Endothelial cell of umbilical vein (primary cell): ENCODE results near the gene LIPK. TPM values are rescaled to one million over a fixed set of nuclear protein-coding genes. Genes with fewer than 3 reads are reported as not detected.

ENCODE experiments used
- BruUV-seq: library from RNA; stranded (reverse); fragments of 400-500 nt; replicated peaks from 2 replicates; lab custom pipeline; 2021; lab: Mats Ljungman, UMichigan
- CTCF ChIA-PET: fragments of 300-600, 350-600 bp; sonication (Branson Sonifier 250); formaldehyde crosslinking; loops from one replicate; lab custom pipeline; 2021; ENCODE audit warnings: antibody characterized with exemption, inconsistent platforms; lab: Charles Lee
- POLR2A ChIA-PET: fragments of 300-600, 350-600 bp; sonication (Branson Sonifier 250); formaldehyde crosslinking; loops from one replicate; lab custom pipeline; 2021; ENCODE audit warnings: antibody characterized with exemption, inconsistent platforms; lab: Charles Lee
- DNase-seq: peaks from one replicate; pipeline ENCODE4 v3.0.0-alpha.2; 2011; ENCODE audit warnings: low read depth, low spot score
- FAIRE-seq: peaks from 2 replicates; lab custom pipeline; 2011; peaks lifted over from hg19 to GRCh38; lab: Jason Lieb, UNC
- H2AFZ ChIP-seq: 2 replicates; pipeline ENCODE4 v1.6.0; 2012; ENCODE audit warnings: low read depth, low read length, control low read depth, inconsistent platforms
- H3K27ac ChIP-seq: 2 replicates; pipeline ENCODE4 v1.5.1; 2011; ENCODE audit warnings: low read depth, mild to moderate bottlenecking, control low read depth, low read length, moderate library complexity; ENCODE audit not compliant: insufficient read depth
- H3K27me3 ChIP-seq, 2 experiments: 2 replicates each; pipeline versions ENCODE4 v1.6.0 to v1.6.1; 2011; ENCODE audit warnings: low read length in 2 of 2, mixed read lengths in 1 of 2; ENCODE audit not compliant: control insufficient read depth in 2 of 2, insufficient read depth in 2 of 2
- H3K36me3 ChIP-seq, 2 experiments: 2 replicates in 1 of 2; 3 replicates in 1 of 2; pipeline ENCODE4 v1.5.1; 2011; ENCODE audit warnings: low read length in 2 of 2, mild to moderate bottlenecking in 1 of 2, moderate library complexity in 1 of 2; ENCODE audit not compliant: control insufficient read depth in 2 of 2, insufficient read depth in 2 of 2; ENCODE audit errors: extremely low read depth in 1 of 2
- H3K4me1 ChIP-seq: 3 replicates; pipeline ENCODE4 v1.5.1; 2011; ENCODE audit warnings: mild to moderate bottlenecking, low read length; ENCODE audit not compliant: control insufficient read depth, insufficient read depth; ENCODE audit errors: extremely low read depth
- H3K4me2 ChIP-seq: 2 replicates; pipeline ENCODE4 v1.6.1; 2011; ENCODE audit warnings: low read length, control low read depth, mixed read lengths; ENCODE audit not compliant: insufficient read depth
- H3K4me3 ChIP-seq, 3 experiments: fragments of 200-600 bp in 1 of 3; sonication (generic), shearing (Covaris generic) in 1 of 3; replicated peaks in 1 of 3; 2 replicates each; pipeline ENCODE4 v1.5.1; 2011 to 2016; ENCODE audit warnings: control low read depth in 3 of 3, low read length in 3 of 3, mild to moderate bottlenecking in 2 of 3, inconsistent platforms in 1 of 3, low read depth in 1 of 3, moderate library complexity in 1 of 3; ENCODE audit not compliant: insufficient read depth in 1 of 3
- H3K79me2 ChIP-seq: 2 replicates; pipeline ENCODE4 v1.6.0; 2012; ENCODE audit warnings: low read length, inconsistent platforms; ENCODE audit not compliant: control insufficient read depth, insufficient read depth
- H3K9ac ChIP-seq: replicated peaks from 2 replicates; pipeline ENCODE3; 2011; ENCODE audit warnings: low read length, control low read depth; ENCODE audit not compliant: insufficient read depth; ENCODE audit errors: extremely low read depth
- H3K9me1 ChIP-seq: replicated peaks from 3 replicates; pipeline ENCODE4 v1.6.0; 2011; ENCODE audit warnings: mild to moderate bottlenecking, low read length; ENCODE audit not compliant: control insufficient read depth, insufficient read depth; ENCODE audit errors: extremely low read depth
- H3K9me3 ChIP-seq: replicated peaks from 2 replicates; pipeline ENCODE4 v1.5.1; 2012; ENCODE audit warnings: low read length, inconsistent platforms; ENCODE audit not compliant: control insufficient read depth, insufficient read depth
- H4K20me1 ChIP-seq: replicated peaks from 2 replicates; pipeline ENCODE3; 2011; ENCODE audit warnings: mild to moderate bottlenecking, low read length; ENCODE audit not compliant: control insufficient read depth, insufficient read depth; ENCODE audit errors: extremely low read depth
- EZH2 ChIP-seq: IDR thresholded peaks from 2 replicates; pipeline ENCODE4 v1.6.1; 2012; ENCODE audit warnings: borderline replicate concordance, low read depth, mild to moderate bottlenecking, moderate library complexity, low read length, inconsistent platforms; ENCODE audit not compliant: severe bottlenecking
- FOS ChIP-seq: IDR thresholded peaks from 2 replicates; pipeline ENCODE4 v1.6.1; 2011; ENCODE audit warnings: mild to moderate bottlenecking, low read length, moderate library complexity, borderline replicate concordance; ENCODE audit not compliant: insufficient read depth
- GATA2 ChIP-seq: IDR thresholded peaks from 2 replicates; pipeline ENCODE4 v1.7.0; 2011; ENCODE audit warnings: low read depth, mild to moderate bottlenecking, moderate library complexity, mixed read lengths, low read length; ENCODE audit not compliant: insufficient read length, insufficient read depth
- JUN ChIP-seq: IDR thresholded peaks from 2 replicates; pipeline ENCODE4 v1.6.1; 2011; ENCODE audit warnings: borderline replicate concordance, low read depth; ENCODE audit not compliant: insufficient read length, insufficient read depth
- MYC ChIP-seq: IDR thresholded peaks from one replicate; pipeline ENCODE4 v1.6.1; 2011; ENCODE audit warnings: mild to moderate bottlenecking, low read depth, low read length
- POLR2A ChIP-seq: IDR thresholded peaks from 2 replicates; pipeline ENCODE4 v1.6.1; 2012; ENCODE audit warnings: low read depth, mild to moderate bottlenecking, control low read depth, low read length
- POLR2AphosphoS5 ChIP-seq: IDR thresholded peaks from 2 replicates; pipeline ENCODE4 v1.6.1; 2012; ENCODE audit warnings: low read depth, mild to moderate bottlenecking, control low read depth, low read length, moderate library complexity; ENCODE audit not compliant: insufficient read depth
- dilution Hi-C: fragments of 300-500 bp; cut with MboI; formaldehyde crosslinking; loops from one replicate; pipeline ENCODE4 v1.15.0; 2019; ENCODE audit warnings: low sequenced_read_pairs; ENCODE audit not compliant: extremely low pct_ligation_motif_present
- intact Hi-C: fragments of 100-400 bp; cut with micrococcal nuclease; formaldehyde crosslinking; loops from one replicate; pipeline ENCODE4 v1.10.0; 2022
- polyA plus RNA-seq, 4 experiments: library from polyadenylated mRNA; depleted of rRNA in 3 of 4; stranded (reverse) in 3 of 4; unstranded in 1 of 4; fragments of >200 nt; gene quantifications; 2 replicates each; pipeline versions ENCODE4 v1.2.1 to v1.2.3, GENCODE V29; 2011 to 2012; ENCODE audit warnings: missing spikeins in 1 of 4
- total RNA-seq: library from RNA; stranded (reverse); gene quantifications from 2 replicates; pipeline ENCODE4 v1.2.3, GENCODE V29; 2021
- TF ChIP-seq, protein P1 (sequence below): IDR thresholded peaks from 2 replicates; pipeline ENCODE4 v1.6.1; 2011; ENCODE audit not compliant: insufficient read depth, insufficient read length
- TF ChIP-seq, protein P2 (sequence below), 2 donors: IDR thresholded peaks; 1 replicate in 1 of 2; 2 replicates in 1 of 2; pipeline ENCODE4 v1.5.1; 2011; ENCODE audit warnings: low read length in 2 of 2, mild to moderate bottlenecking in 2 of 2, moderate library complexity in 2 of 2, control low read depth in 1 of 2, inconsistent platforms in 1 of 2, low read depth in 1 of 2; ENCODE audit not compliant: insufficient read depth in 1 of 2; ENCODE audit errors: extremely low read depth in 1 of 2

The LIPK gene
- total and polyA plus RNA-seq, 2 donors (not counting 3 experiments of a cell fraction or from before 2014, with no cell fraction given): not detected

DNA sequence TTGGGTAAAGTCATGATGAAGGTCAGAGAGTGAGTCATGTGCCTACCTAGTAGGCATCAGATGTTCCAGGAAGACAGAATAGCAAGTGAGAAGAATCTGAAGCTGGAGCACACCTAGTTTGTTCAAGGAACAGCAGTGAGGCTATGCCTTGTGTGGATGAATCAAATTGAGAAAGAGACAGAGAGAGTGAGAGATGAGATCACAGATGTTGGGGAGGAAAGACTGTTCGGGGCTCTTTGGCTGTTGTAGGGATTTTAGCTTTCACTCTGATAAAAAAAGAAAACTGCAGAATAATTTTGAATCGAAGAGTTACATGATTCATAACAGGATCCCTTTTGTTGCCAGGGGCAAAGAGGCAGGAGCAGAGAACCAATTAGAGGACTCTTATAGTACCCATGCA lies 35.6 kb upstream of the LIPK start:
- H3K27ac ChIP-seq: no peak overlapping the region

More for the DNA sequence above, 35.6 kb upstream of the LIPK start:
- Histone ChIP-seq H3K9me1 (no peaks in the 10 kb centered on the region), H2AFZ (no peak overlapping the region), H3K79me2 (no peaks in the 10 kb centered on the region), H3K4me1 (no peaks in the 10 kb centered on the region), H3K4me3 (no peak overlapping the region), H3K4me2 (no peak overlapping the region), H3K9ac (no peak overlapping the region), H4K20me1 (no peaks in the 10 kb centered on the region), H3K27me3 (no peaks in the 10 kb centered on the region), H3K9me3 (no peaks in the 10 kb centered on the region), H3K36me3 (no peaks in the 10 kb centered on the region)
- no TSS peak for BruUV-seq
- ChIA-PET POLR2A (no interaction called here), CTCF (interaction anchor here (1.3 to 1.5 kb wide), 2 partner anchors 13 to 18 kb away, joined by 3 to 6 read pairs; no protein-coding TSS in a partner anchor)
- dilution Hi-C loops: no loop called here
- no peak for FAIRE-seq
- intact Hi-C loops: no loop called here
- DNase-seq: no peak
- TF ChIP-seq EZH2: no peak
- no peak for TF ChIP-seq FOS
- no peak for TF ChIP-seq POLR2AphosphoS5
- TF ChIP-seq, protein P1, sequence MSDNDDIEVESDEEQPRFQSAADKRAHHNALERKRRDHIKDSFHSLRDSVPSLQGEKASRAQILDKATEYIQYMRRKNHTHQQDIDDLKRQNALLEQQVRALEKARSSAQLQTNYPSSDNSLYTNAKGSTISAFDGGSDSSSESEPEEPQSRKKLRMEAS: no peak
- TF ChIP-seq, protein P2, sequence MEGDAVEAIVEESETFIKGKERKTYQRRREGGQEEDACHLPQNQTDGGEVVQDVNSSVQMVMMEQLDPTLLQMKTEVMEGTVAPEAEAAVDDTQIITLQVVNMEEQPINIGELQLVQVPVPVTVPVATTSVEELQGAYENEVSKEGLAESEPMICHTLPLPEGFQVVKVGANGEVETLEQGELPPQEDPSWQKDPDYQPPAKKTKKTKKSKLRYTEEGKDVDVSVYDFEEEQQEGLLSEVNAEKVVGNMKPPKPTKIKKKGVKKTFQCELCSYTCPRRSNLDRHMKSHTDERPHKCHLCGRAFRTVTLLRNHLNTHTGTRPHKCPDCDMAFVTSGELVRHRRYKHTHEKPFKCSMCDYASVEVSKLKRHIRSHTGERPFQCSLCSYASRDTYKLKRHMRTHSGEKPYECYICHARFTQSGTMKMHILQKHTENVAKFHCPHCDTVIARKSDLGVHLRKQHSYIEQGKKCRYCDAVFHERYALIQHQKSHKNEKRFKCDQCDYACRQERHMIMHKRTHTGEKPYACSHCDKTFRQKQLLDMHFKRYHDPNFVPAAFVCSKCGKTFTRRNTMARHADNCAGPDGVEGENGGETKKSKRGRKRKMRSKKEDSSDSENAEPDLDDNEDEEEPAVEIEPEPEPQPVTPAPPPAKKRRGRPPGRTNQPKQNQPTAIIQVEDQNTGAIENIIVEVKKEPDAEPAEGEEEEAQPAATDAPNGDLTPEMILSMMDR (IDR thresholded peaks at IDR 0.05; ENCODE audit: extremely low read depth in 1 of 2, insufficient read depth in 1 of 2, low read depth in 1 of 2, low read length in 2 of 2): no peak
- no peak for TF ChIP-seq GATA2
- no peak for TF ChIP-seq JUN
- TF ChIP-seq POLR2A: no peak
- TF ChIP-seq MYC: no peak
